ENCODE measurements around the gene CST4.

The CST4 gene

DNA sequence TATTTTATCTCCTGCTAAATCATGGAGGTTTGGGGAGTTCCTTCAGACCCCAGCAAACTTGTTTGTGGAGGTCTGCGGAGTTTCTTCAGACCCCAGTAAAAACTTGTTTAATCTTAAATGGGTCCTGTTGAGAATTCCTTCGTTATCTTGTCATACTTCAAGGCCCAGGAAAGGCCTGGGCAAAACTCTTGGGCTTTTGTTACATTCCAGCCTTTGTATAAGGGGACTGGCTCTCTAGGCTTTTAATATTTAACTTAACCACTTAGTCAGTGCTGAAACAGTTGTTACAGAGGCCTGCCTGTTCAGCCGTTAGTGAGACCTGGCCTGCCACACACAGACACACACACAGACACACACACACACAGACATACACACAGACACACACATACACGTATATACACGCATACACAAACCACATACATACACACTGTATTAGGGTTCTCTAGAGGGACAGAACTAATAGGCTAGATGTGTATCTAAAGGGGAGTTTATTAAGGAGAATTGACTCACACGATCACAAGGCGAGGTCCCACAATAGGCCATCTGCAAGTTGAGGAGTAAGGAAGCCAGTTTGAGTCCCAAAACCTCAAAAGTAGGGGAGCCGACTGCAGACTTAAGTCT is 29.7 kb downstream of the CST4 start:
- H3K4me3 ChIP-seq (replicated peaks; ENCODE audit: low read depth, low read length): no peak overlapping the region
- TF ChIP-seq, protein P1, sequence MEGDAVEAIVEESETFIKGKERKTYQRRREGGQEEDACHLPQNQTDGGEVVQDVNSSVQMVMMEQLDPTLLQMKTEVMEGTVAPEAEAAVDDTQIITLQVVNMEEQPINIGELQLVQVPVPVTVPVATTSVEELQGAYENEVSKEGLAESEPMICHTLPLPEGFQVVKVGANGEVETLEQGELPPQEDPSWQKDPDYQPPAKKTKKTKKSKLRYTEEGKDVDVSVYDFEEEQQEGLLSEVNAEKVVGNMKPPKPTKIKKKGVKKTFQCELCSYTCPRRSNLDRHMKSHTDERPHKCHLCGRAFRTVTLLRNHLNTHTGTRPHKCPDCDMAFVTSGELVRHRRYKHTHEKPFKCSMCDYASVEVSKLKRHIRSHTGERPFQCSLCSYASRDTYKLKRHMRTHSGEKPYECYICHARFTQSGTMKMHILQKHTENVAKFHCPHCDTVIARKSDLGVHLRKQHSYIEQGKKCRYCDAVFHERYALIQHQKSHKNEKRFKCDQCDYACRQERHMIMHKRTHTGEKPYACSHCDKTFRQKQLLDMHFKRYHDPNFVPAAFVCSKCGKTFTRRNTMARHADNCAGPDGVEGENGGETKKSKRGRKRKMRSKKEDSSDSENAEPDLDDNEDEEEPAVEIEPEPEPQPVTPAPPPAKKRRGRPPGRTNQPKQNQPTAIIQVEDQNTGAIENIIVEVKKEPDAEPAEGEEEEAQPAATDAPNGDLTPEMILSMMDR (IDR thresholded peaks at IDR 0.05; ENCODE audit: low read depth, low read length, missing control alignments): no peak
- DNase-seq (ENCODE audit: extremely low read depth, low read depth): no peak

DNA sequence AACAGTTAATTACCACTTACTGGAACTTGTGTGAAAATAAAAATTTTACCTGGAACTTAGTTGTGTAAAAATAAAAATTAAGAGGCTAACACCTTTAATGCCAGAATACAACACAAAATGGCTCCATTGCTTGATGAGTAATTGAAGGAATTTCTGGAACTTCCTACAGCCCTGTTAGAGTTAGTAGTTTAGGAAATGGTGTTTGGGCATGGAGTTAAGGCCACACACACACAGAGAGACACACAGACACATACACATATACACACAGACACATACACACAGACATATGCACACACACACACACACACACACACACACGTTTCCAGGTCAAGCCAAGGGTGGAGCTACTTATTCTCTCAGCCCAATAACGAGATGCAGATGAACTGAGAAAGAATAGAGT is 30.5 kb downstream of the CST4 start:
- H3K4me3 ChIP-seq (replicated peaks; ENCODE audit: low read depth, low read length): no peak overlapping the region
- DNase-seq (ENCODE audit: extremely low read depth, low read depth): no peak
- TF ChIP-seq, protein P1 (IDR thresholded peaks at IDR 0.05; ENCODE audit: low read depth, low read length, missing control alignments): no peak

DNA sequence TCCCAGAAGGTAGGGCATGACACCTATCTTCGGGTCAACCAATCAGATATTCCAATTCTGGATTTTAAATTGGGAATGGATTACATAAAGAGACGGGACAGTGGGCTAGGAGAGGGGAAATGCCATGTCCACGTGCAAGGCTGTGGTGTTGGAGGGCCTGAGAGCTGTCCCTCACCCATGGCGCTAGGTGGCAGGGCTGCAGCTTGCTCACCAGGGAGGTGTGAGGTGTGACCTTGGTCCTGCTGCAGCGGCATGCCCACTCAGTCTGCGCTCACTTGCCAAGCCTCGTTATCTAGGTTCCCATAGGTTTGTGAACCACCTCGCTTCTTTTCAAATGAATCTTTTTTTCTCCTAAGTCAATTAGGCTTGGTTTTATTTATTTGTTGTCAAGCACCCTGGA is 31.6 kb downstream of the CST4 start:
- TF ChIP-seq, protein P1 (IDR thresholded peaks at IDR 0.05; ENCODE audit: low read depth, low read length, missing control alignments): no peak
- H3K4me3 ChIP-seq (replicated peaks; ENCODE audit: low read depth, low read length): no peak overlapping the region
- no peak for DNase-seq (ENCODE audit: extremely low read depth, low read depth)

DNA sequence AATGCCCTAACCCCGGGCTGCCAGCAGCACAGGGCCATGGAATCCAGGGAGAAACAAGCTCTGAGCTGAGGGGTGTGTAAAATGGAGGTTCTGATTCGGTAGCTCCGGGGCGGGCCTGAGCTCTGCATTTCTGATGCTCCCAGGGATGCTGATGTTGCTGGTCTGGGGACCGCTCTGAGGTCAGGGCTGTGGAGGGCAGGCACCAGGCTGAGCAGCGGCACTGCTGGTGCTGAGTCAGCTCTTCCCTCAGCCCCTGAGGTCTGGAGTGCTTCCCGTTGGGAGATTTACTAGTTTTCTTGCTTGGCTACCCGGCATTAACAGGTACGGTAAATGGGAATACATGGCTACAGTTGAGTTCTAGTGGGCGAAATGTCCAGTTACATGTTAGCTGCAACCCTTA is 32.5 kb downstream of the CST4 start:
- no peak for DNase-seq (ENCODE audit: extremely low read depth, low read depth)
- TF ChIP-seq, protein P1 (IDR thresholded peaks at IDR 0.05; ENCODE audit: low read depth, low read length, missing control alignments): no peak
- no peak overlapping the region for H3K4me3 ChIP-seq (replicated peaks; ENCODE audit: low read depth, low read length)

DNA sequence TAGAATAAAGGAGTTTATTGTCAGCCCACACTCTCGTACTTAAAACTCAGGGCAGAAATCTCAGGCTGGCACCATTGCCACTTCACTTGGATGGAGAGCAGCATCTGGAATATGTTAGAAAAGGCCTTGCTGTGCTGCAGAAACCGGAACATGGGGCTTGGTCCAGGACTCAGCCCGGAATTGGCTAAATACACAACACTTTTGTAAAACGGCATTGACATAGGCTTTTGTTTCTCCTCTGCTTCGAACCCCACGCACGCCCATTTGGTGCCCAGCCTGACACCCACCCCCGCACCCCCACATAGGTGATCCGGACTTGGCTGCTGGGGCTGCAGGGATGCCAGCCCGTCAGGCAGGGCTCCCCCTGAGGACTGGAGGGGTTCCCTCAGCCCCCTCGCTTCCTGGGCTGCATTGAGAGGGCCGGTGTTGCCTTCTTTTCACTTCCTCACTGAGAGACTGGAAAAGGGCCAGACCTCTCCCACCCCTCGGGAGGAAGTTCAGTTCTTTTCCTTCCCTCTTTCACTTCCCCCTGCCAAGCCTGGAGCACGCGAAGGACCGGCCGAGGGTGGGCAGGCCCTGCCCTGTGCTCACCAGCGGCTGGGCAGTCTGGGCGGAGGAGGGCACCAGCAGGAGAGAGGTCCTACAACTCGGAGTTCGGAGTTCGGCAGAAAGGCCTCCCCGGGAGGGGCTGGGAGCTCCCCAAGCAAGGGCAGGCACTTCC is 33.2 kb downstream of the CST4 start:
- TF ChIP-seq, protein P1 (IDR thresholded peaks at IDR 0.05; ENCODE audit: low read depth, low read length, missing control alignments): no peak
- no peak overlapping the region for H3K4me3 ChIP-seq (replicated peaks; ENCODE audit: low read depth, low read length)
- DNase-seq (ENCODE audit: extremely low read depth, low read depth): no peak

DNA sequence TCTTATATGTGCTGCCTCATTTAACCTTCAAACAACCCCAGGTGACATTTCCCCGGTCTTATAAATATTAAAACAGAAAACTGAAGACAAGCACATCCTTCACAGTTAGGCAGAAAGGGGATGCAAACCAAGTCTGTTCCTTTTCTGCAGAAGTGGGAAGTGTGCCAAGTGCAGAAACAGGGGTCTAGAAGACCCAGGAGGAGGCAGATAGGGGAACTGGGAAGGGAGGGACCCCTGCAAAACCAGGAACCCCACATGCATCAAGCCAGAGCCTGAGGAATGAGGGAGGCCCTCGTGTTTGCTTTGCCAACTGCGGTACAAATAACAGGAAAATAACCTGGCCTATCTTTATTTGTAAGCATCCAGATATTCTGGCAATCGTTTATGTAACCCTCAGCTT is 34.1 kb downstream of the CST4 start:
- no peak for DNase-seq (ENCODE audit: extremely low read depth, low read depth)
- H3K4me3 ChIP-seq (replicated peaks; ENCODE audit: low read depth, low read length): no peak overlapping the region
- TF ChIP-seq, protein P1 (IDR thresholded peaks at IDR 0.05; ENCODE audit: low read depth, low read length, missing control alignments): no peak

Measured in HFF-Myc (cell line).